NCI-H510A (cell line): Measurements from ENCODE around the gene CYP46A1.

Experiments used
- DNase-seq: peaks from one replicate; lab custom pipeline; 2025; lab: John Stamatoyannopoulos, UW

The CYP46A1 gene

DNA sequence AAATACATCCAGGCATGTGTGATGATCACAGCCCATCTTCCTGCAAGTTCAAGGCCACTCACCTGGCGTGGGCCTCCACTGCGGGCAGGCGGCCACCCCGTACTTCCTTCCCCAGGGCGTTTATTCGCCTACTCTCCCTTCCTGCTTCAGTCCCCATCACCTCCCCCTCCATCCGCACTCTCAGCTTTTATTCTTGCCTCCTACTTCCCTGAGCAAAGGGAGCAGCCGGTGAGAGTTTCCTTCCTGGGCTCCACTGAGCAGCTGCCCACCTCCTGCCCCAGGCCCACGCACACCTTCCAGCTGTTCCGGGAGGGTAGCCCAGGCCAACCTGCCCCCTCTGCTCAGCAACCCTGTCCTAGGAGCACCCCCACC lies 4.1 kb downstream of the CYP46A1 start:
- no peak for DNase-seq

DNA sequence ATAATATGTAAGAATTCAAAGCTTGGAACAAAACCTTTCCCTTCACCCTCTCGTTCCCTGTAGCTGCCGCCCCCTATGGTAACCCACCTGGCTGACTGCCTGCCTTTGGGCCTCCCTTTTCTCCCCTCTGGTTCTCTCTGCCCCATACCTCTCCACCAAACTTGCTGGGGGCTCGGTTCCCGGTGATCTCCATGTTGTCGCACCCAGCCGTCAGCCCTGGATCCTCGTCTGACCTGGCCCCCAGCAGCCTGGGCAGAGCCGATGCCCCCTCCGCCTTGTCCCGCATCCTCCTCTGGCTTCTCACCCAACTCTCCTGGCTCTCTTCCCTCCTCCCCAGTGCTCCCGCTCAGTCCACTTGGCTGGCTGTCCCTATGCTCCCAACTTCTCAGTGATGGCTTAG lies 4.5 kb downstream of the CYP46A1 start:
- no peak for DNase-seq

DNA sequence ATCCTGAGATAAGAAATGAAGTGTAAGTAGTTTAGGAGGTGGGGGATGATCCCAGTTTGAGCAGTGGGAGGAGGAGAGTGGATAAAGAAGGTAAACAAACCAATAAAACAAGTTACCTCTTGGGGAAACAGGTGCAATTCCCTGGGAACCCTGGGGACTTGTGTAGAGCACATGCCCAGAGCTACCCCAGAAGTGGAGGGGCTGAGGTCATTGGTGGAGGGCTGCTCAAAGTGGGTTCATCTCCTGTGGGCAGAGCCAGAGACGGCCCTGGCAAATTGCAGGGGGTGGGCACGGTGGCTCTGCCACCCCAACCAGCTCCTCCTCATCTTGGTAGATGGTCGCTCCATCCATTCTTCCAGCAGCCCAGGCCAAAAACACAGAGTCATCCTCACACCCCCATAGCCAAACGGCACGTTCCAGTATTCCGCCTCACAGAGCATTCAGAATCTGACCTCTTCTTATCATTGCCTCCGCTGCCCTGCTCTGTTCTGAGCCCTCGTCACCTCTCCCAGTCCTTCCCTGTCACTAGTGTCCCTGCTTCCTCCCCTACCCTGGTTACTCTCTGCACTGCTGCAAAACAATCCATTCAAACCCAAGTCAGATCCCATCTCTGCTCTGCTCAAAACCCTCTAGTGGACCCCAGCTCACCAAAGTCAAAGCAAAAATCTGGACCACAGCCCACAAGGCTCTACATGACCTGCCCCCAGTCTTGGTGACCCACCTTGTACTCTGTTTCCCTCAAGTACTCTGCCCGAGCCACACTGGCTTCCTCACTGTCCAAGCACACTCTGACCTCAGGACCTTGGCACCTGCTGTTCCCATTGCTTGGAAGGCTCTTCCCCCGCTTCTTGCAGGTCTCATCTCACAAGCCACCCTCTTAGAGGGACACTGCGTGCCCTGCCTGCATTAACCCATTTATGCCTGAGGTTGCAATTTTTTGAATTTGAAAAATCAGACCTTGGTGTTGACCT lies 5.5 kb downstream of the CYP46A1 start:
- no peak for DNase-seq

DNA sequence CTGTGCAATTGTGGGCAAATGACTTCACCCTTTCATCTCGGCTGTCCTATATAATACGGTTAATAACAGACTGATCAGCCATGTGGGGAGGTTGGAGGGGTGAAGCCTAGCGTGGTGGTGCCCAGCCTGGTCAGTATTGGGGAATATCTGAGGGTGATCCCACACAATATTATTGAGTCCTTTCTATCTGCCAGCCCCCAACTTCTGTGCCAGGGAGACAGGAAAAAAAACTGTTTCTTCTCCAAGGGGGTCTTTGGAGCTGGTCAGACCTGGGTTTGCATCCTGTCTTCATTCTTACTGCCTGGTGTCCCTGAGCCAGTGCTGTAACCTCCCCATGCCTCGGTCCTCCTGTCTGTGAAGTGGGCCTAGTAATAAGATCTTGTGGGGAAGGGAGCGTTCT lies 6.5 kb downstream of the CYP46A1 start:
- no peak for DNase-seq

DNA sequence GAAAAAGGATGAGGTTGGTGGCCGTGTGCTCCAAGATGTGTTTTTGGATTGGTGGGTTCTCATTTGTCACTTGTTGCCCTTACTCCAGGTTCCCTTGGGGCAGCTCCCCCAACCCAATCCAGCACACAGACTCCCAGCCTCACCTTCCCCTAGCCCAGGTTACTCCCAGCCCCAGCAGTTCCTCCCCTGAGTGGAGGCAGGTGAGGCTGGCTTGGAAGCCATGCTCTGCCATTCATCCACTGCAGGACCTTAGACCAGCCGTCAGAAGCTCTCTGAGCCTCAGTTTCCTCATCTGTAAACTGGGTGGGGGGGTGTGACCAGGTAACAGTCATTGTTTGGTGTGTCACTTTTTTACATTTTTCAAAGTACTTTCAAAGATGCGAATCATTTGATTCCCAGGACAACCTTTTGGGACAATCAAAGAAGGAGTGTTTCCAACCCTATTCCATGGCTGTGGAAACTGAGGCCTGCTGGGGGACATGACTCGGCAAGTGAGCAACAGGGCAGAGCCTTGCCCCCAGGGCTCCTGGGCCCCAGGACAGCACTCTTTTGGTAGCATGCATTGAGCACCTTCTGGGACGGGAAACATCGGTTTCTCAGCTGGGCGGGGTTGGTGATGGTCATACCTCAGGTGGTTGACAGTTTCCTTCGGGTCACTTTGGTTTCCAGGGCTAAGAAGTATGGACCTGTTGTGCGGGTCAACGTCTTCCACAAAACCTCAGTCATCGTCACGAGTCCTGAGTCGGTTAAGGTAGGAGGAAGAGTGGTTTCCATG lies 7.2 kb downstream of the CYP46A1 start:
- no peak for DNase-seq

DNA sequence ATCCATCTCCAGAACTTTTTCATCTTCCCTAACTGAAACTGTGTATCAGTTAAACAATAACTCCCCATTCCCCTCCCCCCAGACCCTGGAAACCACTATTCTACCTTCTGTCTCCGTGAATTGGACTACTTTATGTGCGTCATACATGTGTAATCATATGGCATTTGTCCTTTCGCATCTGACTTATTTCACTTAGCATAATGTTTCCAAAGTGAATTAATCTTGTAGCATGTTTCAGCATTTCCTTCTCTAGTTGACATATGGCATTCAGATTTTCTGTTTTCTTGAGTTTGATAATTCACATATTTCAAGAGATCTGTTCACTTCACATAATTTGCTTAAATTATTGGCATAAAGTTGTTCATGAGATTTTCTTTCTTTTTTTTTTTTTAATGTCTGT lies 9.8 kb downstream of the CYP46A1 start:
- no peak for DNase-seq

DNA sequence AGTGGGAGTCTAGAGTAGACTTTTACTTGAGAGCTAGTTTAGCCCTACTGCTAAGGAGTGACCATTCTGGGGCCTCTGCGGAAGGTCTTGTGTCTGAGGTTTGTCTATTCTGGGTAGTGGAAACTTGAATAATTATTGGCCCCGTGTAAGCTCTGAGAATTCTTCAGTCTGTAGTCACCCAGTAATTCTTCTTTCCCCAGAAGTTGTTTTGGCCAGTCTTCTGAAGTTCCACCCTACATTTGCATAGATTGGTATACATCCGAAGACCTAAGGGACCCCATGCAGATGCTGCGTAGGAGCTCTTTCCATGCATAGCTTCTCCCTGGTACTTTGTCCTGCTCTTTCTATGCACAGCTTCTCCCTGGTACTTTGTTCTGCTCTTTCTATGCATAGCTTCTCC lies 12.8 kb downstream of the CYP46A1 start:
- DNase-seq, result no peak

DNA sequence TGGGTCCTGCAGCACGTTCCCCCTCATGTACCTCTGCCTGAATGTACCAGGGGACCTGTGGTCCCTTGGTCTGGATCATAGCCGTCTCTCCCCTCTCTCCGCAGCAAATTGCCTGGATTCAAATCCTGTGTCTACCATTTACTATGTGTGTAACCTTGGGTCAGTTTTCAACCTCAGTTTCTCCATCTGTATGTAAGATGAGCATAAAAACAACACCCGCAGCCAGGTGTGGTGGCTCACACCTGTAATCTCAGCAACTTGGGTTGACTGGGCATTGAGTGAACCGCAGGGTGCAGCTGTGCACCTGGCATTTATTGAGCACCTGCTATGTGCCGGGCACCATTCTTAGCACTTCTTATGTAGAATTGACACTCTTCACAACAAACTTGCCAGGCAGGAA lies 14.1 kb downstream of the CYP46A1 start:
- no peak for DNase-seq

DNA sequence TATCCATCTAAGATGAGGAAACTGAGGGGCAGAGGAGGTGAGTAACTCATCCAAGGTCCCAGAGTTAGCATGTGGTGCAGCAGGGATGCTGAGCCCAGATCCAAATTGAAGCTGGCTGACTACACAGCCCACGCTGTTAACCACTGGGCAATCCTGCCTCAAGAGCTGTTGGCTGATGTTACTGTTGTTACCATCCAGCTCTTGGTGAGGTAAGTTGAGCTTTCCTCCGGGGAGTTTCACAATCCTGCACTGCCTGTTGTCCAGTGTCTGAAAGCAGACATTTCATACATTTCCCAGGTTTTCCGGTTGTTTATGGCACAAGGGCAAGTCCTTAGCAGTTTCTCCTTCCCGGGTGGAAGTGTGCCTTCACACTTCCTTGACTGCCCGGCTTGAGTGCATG lies 14.5 kb downstream of the CYP46A1 start:
- no peak for DNase-seq

DNA sequence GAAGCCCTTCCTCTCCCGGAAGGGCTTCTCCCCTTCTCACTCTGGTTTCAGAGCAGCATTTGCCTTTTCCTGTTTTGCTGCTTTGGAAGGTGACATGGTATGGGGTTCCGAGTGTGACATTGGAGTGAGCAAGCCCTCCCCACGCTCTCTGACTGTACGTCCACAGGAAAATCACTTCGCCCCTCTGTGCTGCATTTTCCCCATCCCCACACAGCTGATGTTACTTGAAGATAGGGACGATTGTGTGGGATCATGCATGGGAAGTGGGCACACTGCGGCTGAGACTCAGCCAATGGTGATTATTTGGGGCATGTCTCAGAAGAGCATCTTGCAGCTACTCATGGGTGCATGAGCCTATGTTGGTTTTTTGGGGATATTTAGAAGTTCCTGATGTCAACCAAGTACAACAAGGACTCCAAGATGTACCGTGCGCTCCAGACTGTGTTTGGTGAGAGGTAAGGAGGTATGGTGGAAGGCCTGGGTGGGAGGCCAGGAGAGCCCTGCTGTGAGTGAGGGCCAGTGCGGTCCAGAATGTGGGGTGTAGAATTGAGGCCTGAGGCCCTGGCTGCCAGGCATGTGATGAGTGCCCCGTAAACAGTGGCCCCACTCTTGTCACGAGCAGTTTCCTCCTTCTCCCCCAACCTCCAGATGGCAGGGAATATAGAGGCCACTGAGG lies 15.1 kb downstream of the CYP46A1 start:
- no peak for DNase-seq

DNA sequence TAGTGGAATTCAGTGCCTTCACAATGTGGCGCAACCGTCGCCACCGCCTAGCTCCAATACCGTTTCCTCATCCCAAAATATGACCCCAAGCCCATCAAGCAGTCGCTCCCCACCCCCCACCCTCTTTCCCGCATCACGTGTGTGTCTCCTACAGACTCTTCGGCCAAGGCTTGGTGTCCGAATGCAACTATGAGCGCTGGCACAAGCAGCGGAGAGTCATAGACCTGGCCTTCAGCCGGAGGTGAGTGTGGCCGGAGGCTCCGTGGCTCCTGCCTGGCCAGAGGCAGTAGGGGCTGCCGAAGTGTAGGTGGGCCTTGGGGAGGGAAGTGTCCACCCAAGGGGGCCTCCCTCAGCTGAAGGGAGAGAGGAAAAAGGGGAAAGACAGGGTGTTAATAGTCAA lies 15.8 kb downstream of the CYP46A1 start:
- DNase-seq, result no peak

DNA sequence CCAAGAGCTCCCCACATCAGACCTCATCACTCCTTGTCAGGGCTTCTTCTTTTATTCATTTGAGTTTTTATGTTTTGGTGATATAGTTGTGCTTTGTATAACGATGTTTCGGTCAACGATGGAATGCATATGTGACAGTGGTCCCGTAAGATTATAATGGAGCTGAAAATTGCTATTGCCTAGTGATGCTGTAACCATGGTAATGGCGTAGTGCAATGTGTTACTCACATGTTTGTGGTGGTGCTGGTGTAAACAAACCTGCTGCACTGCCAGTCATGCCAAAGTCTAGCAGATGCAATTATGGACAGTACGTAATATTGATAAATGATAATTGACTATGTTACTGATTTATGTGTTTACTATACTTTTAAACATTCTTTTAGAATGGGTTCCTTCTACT lies 16.3 kb downstream of the CYP46A1 start:
- DNase-seq, result no peak

DNA sequence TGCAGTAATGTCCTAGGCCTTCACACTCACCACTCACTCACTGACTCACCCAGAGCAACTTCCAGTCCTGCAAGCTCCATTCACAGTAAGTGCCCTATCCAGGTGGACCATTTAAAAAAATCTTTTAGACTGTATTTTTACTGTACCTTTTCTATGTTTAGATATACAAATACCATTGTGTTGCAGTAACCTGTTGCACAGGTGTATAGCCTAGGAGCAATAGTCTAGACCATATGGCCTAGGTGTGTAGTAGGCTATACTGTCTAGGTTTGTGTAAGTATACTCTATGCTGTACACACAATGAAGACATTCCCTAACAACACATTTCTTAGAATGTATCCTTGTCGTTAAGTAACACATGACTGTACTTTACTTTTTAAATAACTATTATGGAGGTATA lies 17.2 kb downstream of the CYP46A1 start:
- DNase-seq, result no peak

DNA sequence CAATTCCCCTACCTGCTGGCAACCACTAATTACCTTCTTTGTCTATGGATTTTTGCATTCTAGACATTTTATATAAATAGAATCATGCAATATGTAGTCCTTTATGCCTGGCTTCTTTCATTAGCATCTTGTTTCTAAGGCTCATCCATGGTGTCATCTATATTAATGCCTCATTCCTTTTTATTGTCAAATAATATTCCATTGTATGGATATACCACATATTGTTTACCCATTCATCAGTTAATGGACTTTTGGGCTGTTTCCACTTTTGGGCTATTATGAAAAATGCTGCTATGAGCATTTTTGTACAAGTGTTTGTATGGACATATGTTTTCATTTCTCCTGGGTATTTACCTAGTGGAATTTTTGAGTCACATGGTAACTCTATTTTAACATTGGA lies 18.0 kb downstream of the CYP46A1 start:
- no peak for DNase-seq

DNA sequence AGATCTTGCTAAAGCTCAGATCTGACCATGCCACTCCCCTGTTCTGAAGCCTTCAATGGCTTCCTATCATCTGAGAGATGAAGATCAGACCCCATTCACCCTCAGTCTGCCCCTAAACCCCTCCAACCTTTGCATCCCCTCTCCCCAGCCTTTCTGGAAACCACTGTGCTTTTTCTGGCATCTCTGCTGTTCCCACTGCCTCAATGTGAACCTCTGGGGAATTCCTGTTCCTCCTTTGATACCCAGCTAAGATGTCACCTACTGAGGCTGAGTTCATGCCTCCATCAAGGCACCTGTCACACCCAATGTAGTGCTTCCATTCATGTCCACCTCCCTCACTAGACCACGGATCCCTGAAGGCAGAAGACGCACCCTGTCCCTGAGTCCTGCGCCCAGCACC lies 19.3 kb downstream of the CYP46A1 start:
- no peak for DNase-seq

DNA sequence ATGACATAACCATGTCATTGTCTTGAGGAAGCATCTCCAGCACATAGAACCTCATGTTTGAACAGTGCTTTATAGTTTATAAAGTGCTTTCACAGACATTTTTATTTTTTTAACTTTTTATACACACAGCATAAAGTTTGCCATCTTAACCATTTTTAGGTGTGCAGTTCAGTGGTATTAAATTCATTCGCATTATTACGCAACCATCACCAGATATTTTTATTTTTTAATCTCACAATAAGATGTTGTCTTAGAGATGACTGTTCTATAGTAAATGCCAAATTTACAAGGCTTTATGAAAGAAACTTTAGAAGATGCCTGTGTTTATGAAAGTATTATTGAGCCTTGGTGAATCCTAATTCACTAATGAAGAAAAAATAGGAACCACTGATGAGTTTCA lies 19.9 kb downstream of the CYP46A1 start:
- no peak for DNase-seq

DNA sequence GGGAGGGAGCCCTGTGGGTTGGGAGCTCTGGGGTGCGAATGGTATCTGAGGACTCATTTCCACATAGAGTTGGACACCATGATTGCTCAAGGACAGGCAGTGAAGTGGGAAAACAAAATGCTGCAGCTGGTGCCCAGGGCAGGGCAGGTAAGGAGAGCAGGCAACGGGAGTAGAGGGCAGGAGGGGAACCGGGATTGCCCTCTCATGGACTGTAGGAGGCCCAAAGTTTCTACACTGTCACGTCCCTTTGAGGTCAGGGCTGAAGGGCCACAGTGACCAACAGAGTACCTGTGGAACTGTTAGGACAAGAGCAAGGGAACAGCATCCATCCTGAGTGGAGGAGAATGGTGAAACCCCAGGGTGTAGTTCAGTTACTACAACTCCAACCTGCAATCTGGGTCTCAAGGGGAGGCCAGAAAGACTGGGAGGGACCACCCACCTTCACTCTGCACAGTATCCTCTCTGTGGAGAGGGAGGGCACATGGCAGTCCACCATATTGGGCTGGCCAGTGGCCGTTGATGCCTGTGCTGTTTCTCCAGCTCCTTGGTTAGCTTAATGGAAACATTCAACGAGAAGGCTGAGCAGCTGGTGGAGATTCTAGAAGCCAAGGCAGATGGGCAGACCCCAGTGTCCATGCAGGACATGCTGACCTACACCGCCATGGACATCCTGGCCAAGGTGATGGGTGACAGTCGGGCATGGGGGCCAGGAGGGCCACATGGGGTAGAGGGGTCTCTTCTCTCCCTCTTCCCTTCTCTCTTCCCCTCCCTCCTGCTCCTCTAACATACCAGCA lies 22.2 kb downstream of the CYP46A1 start:
- no peak for DNase-seq

DNA sequence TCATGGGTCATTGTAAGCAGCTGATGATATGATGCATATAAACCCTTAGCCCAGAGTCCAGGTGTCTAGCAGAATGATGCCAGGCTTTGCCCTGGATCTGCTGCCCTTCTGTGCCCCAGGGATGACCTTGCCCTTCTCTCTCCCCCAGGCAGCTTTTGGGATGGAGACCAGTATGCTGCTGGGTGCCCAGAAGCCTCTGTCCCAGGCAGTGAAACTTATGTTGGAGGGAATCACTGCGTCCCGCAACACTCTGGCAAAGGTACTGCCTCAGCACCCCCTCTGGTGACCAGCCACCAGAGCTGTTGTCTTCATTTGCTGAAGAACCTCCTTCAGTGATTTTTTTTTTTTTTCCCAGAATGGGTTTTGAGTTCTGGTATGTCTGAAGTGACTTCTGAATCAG lies 23.3 kb downstream of the CYP46A1 start:
- no peak for DNase-seq

DNA sequence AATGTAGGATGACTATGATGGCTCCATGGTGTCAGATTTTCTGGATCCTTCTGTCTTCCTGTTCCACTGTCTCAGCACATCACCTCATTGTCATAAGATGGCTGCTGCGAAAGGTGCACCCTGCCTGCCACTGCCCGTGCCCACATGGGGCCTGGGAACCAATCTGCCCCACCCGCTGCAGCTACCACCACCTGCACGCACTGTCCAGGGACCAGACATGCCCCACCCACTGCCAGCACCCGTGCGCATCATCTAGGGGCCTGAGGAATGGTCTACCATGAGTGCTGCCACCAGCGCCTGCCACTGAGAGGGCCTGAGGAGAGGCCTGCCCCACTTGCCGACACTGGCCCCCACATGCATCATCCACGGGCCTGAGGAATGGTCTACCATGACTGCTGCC lies 23.8 kb downstream of the CYP46A1 start:
- no peak for DNase-seq

DNA sequence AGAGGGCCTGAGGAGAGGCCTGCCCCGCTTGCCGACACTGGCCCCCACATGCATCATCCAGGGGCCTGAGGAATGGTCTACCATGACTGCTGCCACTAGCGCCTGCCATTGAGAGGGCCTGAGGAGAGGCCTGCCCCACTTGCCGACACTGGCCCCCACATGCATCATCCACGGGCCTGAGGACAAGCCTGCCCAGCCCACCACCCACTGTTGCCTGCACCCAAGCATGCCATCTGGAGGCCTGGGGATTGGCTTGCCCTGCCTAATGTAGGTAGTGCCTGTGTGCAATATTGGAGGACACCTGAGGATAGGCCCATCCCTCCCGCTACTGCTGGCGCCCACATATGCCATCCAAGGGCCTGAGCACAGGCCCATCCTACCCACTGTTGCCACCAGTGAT lies 24.4 kb downstream of the CYP46A1 start:
- DNase-seq, result no peak

DNA sequence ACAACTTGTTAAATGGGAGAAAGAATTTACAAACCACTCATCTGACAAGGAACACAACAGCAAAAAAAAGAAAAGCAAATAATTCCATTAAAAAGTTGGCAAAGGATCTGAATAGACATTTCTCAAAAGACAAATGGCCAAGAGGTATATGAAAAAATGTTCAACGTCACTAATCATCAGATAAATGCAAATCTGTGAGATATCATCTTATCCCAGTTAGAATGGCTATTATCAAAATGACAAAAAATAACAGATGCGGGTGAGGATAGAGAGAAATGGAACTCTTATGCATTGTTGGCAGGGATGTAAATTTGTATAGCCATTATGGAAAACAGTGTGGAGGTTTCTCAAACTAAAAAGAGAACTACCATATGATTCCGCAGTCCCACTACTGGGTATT lies 29.9 kb downstream of the CYP46A1 start:
- no peak for DNase-seq
